Activated CD8-positive, alpha-beta memory T cell treated with anti-CD3 and anti-CD28 coated beads for 24 hours (primary cell): ENCODE measurements around the gene GLOD4.
A peak's percentile ranks its signal among the peaks of the same experiment; 100 is the strongest.

ENCODE experiments used
- DNase-seq: peaks from one replicate; pipeline ENCODE4 v3.0.0-alpha.2; 2020

Gene GLOD4

GRCh38 chr17:737561-738113 is 44.4 kb downstream of the GLOD4 start:
- no peak for DNase-seq

- no peak for DNase-seq
Observed at GRCh38 chr17:733743-734142, 48.3 kb downstream of the GLOD4 start.

- DNase-seq = no peak
Observed at GRCh38 chr17:732902-733720, 49.0 kb downstream of the GLOD4 start.

- DNase-seq = peak; percentile 78
Observed at GRCh38 chr17:732067-732901, 49.8 kb downstream of the GLOD4 start, which contains the start of gene TLCD3A. TSS of gene TLCD3A (plus strand) at chr17:732596. CDS start at chr17:732648, 52 bp downstream.

- no peak for DNase-seq
Observed at GRCh38 chr17:731644-732066, 50.4 kb downstream of the GLOD4 start.

GRCh38 chr17:728911-729310 is 53.2 kb downstream of the GLOD4 start:
- no peak for DNase-seq

GRCh38 chr17:726271-726919 is 55.7 kb downstream of the GLOD4 start:
- no peak for DNase-seq

GRCh38 chr17:725746-726145 is 56.3 kb downstream of the GLOD4 start:
- no peak for DNase-seq

GRCh38 chr17:725084-725483 is 57.0 kb downstream of the GLOD4 start:
- DNase-seq = no peak

GRCh38 chr17:721540-721937 is 60.5 kb downstream of the GLOD4 start:
- DNase-seq = no peak

GRCh38 chr17:720706-721539 is 61.2 kb downstream of the GLOD4 start:
- DNase-seq = no peak

- DNase-seq = no peak
Observed at GRCh38 chr17:718075-718474, 64.0 kb downstream of the GLOD4 start.
